Memory B cell (primary cell): ENCODE results near the gene ODAD2.

ENCODE experiments used
- ATAC-seq: fragments of 150-1000 bp; cut with Tn5 transposase; 2 replicates; pipeline ENCODE4 v1.10.0; 2021; ENCODE audit warnings: low read depth, mild to moderate bottlenecking, moderate library complexity
- DNase-seq, 2 donors: peaks; one replicate each; pipeline ENCODE4 v3.0.0; 2022; ENCODE audit warnings: low spot score in 2 of 2
- H3K27ac Mint-ChIP-seq: one replicate; pipeline ENCODE4 v1.8.0; 2022; ENCODE audit warnings: mild to moderate bottlenecking, moderate library complexity, mixed read lengths
- H3K27me3 Mint-ChIP-seq: one replicate; pipeline ENCODE4 v1.8.0; 2022; ENCODE audit warnings: mixed read lengths
- H3K36me3 Mint-ChIP-seq: one replicate; pipeline ENCODE4 v1.8.0; 2022; ENCODE audit warnings: mild to moderate bottlenecking, mixed read lengths
- H3K4me1 Mint-ChIP-seq: one replicate; pipeline ENCODE4 v1.8.0; 2022; ENCODE audit warnings: mixed read lengths
- H3K4me3 Mint-ChIP-seq: one replicate; pipeline ENCODE4 v1.8.0; 2022; ENCODE audit warnings: mild to moderate bottlenecking, moderate library complexity, mixed read lengths
- H3K9me3 Mint-ChIP-seq: one replicate; pipeline ENCODE4 v1.8.0; 2022; ENCODE audit warnings: mixed read lengths

ODAD2 gene

DNA sequence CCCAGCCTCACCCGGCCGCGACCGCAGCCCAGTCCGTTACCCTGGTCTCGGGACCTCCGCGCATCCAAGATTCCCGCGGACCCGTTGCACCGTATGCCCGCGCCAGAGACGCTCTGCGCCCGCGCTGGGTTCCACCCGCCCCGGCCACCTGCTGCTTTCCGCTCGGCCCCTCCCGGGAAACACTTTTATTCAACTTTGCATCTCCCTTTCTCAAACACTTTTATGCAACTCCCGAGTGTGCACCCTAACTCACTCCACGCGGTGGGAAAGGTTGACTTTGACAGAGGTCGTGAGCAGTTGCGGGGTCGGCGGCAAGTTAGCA is at the start of gene ODAD2:
TSS of gene ODAD2 (minus strand) at position 126 of the 322 bp plus-strand sequence. CDS start 3,937 bp downstream, outside the sequence.
- no peaks in the 10 kb centered on the region for H3K9me3 Mint-ChIP-seq
- peak within 1 kb of the TSS; percentile 14 for H3K27ac Mint-ChIP-seq
- H3K4me3 Mint-ChIP-seq = peak within 1 kb of the TSS; percentile 93
- ATAC-seq = no peak
- H3K36me3 Mint-ChIP-seq = peaks cover 1% of the 10 kb centered on the region
- peaks cover 22% of the 10 kb centered on the region for H3K27me3 Mint-ChIP-seq
- no peak for DNase-seq
- peaks cover 7% of the 10 kb centered on the region for H3K4me1 Mint-ChIP-seq

DNA sequence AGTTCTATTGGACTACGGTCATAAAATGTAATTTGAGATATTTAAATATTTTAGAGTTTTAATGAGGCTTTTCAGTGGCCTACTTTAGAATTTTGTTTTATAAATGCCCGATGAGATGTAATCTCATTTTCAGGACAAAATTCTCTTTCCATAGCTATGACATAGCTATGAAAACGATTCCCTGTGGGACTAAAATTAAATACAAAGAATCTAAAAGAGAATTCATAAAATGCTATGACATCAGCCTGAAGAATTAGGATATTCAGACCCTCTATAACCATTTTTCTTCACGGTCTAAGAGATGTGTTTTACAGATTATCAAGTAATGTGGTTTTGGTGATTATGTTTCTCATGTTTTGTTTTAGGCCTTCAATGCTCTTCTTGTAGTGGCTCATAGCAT is 48.2 kb upstream of the ODAD2 start:
- Mint-ChIP-seq H3K27ac (no peak overlapping the region), H3K4me3 (no peak overlapping the region), H3K36me3 (no peaks in the 10 kb centered on the region), H3K4me1 (no peaks in the 10 kb centered on the region), H3K9me3 (no peaks in the 10 kb centered on the region), H3K27me3 (no peaks in the 10 kb centered on the region)
- DNase-seq = no peak
- no peak for ATAC-seq

- Mint-ChIP-seq H3K27ac (no peak overlapping the region), H3K27me3 (no peaks in the 10 kb centered on the region), H3K4me3 (no peak overlapping the region), H3K36me3 (no peaks in the 10 kb centered on the region), H3K4me1 (no peaks in the 10 kb centered on the region), H3K9me3 (no peaks in the 10 kb centered on the region)
- ATAC-seq (no peak), DNase-seq (no peak)
Observed at GRCh38 chr10:28046579-28046978, 47.7 kb upstream of the ODAD2 start.

GRCh38 chr10:28043941-28044340 is 45.1 kb upstream of the ODAD2 start:
- H3K27ac Mint-ChIP-seq = no peak overlapping the region
- no peaks in the 10 kb centered on the region for H3K4me1 Mint-ChIP-seq
- no peaks in the 10 kb centered on the region for H3K27me3 Mint-ChIP-seq
- ATAC-seq = no peak
- no peak overlapping the region for H3K4me3 Mint-ChIP-seq
- H3K9me3 Mint-ChIP-seq = no peaks in the 10 kb centered on the region
- no peak for DNase-seq
- H3K36me3 Mint-ChIP-seq = no peaks in the 10 kb centered on the region

GRCh38 chr10:28036587-28036986 is 37.7 kb upstream of the ODAD2 start:
- DNase-seq (no peak), ATAC-seq (no peak)
- Mint-ChIP-seq H3K27me3 (peaks cover 2% of the 10 kb centered on the region), H3K9me3 (peaks cover 4% of the 10 kb centered on the region), H3K4me3 (no peak overlapping the region), H3K27ac (no peak overlapping the region), H3K36me3 (no peaks in the 10 kb centered on the region), H3K4me1 (no peaks in the 10 kb centered on the region)

GRCh38 chr10:28020993-28021982 is 22.4 kb upstream of the ODAD2 start:
- Mint-ChIP-seq H3K9me3 (peaks cover 1% of the 10 kb centered on the region), H3K27ac (no peak overlapping the region), H3K4me3 (no peak overlapping the region), H3K36me3 (no peaks in the 10 kb centered on the region), H3K4me1 (no peaks in the 10 kb centered on the region), H3K27me3 (peaks cover 13% of the 10 kb centered on the region)
- DNase-seq (no peak), ATAC-seq (no peak)

DNA sequence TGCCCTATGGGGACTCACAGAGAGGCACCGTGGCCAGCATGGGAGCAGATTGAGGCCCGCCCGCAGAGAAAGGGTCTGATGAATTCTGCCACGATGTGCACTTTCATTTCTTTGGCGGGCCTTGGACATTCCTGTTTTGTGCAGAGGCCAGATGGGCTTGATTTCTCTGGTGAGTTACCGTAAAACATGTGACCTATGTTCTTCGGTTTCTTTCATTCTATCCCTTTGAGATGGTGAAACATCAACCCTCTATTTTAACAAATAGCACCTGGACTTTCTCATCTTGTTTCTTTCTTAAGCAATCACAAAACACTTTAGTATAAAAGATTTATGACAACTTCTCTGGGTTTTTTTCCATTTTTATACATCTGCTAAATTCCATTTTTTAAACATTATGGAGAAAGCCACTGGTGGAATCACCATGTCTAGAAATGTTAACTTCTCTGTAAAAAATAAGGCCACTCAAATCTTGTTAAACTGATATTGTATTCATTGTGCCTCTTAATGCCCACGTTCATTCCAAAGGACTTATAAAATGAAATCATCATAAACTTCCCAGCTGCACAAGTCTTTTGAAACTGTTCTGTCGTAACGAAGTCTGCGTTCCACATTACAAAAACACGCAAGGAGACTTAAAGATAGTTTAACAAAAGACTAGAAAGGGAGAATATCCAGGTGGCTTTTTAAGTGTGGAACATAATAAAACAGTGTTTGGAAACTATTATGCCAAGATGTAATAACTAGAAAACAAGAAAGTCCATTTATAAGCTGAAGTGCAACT is 21.4 kb upstream of the ODAD2 start:
- no peak for DNase-seq
- ATAC-seq = no peak

DNA sequence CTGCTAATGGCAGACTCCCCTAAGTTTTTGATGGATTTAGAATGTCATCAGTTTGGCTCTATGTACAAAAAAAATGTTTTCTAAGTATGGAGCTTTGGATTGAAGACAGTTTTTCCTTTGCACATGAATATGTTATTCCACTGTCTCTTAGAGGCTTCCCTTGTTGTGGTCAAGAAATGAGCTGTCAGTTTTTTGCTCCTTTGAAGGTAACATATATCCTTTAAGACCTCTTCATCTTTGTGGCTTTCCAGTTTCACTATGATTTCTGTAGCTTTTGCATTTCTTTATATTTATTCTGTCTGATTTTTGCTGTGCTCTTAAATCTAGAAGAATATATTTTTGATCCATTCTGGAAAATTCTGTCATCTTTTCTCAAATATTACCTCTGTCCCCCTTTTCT is 15.8 kb upstream of the ODAD2 start:
- no peak for ATAC-seq
- Mint-ChIP-seq H3K4me3 (no peak overlapping the region), H3K4me1 (no peaks in the 10 kb centered on the region), H3K27ac (no peak overlapping the region), H3K9me3 (peaks cover 3% of the 10 kb centered on the region), H3K36me3 (no peaks in the 10 kb centered on the region), H3K27me3 (peaks cover 2% of the 10 kb centered on the region)
- DNase-seq = no peak

More for the DNA sequence above, 21.4 kb upstream of the ODAD2 start:
- Mint-ChIP-seq H3K4me1 (no peaks in the 10 kb centered on the region), H3K9me3 (no peaks in the 10 kb centered on the region), H3K4me3 (no peak overlapping the region), H3K36me3 (no peaks in the 10 kb centered on the region), H3K27me3 (peaks cover 7% of the 10 kb centered on the region), H3K27ac (no peak overlapping the region)

DNA sequence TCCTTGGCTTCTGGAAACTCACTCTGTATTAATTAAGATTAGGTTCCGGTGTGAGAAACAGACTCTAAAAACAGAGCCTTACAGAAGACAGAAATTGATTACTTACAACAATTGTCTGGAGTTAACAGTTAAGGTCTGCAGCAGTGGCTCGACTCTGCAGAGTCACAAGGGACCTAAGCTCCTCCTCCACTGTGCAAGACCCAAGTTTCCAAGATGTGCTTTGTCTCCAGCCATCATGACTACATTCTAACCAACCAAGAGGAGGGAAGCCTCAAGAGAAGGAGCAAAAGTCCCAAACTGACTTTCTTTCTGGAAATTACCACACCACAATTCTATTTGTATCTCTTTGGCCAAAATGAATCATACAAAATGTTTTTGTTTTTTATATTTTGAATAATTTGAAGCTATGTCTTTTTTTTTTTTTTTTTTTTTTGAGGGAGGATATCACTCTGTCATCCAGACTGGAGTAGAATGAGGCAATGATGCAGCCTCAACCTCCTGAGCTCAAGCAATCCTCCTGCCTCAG is 14.2 kb upstream of the ODAD2 start:
- no peak for ATAC-seq
- Mint-ChIP-seq H3K27me3 (peaks cover 1% of the 10 kb centered on the region), H3K4me1 (no peaks in the 10 kb centered on the region), H3K4me3 (no peak overlapping the region), H3K27ac (no peak overlapping the region), H3K36me3 (no peaks in the 10 kb centered on the region), H3K9me3 (peaks cover 3% of the 10 kb centered on the region)
- DNase-seq = no peak

DNA sequence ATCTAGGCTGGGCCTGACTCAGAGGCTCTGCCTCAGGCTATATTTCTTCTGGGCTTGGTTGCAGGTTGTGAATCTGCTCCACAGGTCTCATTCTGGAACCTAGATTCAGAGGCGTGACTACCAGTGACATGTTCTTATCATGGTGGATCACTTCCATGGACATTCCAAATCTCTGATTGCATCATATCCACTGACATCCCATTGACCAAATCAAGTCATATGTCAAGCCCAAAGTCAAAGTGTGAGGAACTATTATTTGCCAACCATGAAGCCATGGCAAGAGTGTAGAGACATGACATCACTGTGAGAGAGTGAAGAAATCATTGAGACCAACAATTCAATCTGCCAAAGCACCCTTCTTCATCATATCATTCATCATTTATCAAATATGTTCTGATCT is 11.9 kb upstream of the ODAD2 start:
- Mint-ChIP-seq H3K9me3 (peaks cover 3% of the 10 kb centered on the region), H3K27ac (no peak overlapping the region), H3K27me3 (peaks cover 1% of the 10 kb centered on the region), H3K4me1 (no peaks in the 10 kb centered on the region), H3K4me3 (no peak overlapping the region), H3K36me3 (no peaks in the 10 kb centered on the region)
- ATAC-seq = no peak
- no peak for DNase-seq

DNA sequence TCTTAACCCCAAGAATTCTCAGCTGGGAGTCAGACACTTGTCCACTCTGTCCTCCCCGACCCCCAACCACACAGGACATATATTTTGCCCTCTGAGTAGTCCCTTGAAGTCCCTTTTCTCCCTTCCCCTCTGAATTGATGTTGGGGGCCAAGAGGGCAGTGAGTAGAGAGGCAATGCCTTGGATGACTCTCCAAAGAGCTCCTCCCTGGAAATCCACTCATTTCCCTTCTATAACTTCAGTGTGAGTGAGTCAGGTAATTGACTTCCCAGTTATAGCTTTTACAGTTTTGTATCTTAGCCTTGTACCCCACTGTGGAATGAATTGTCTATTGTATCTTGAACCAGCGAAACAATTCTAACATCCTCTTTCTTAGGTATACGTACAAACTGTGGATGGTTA is 9.2 kb upstream of the ODAD2 start:
- H3K36me3 Mint-ChIP-seq = no peaks in the 10 kb centered on the region
- H3K4me1 Mint-ChIP-seq = no peaks in the 10 kb centered on the region
- no peak for DNase-seq
- ATAC-seq = no peak
- no peak overlapping the region for H3K27ac Mint-ChIP-seq
- H3K4me3 Mint-ChIP-seq = no peak overlapping the region
- H3K9me3 Mint-ChIP-seq = no peaks in the 10 kb centered on the region
- H3K27me3 Mint-ChIP-seq = peaks cover 7% of the 10 kb centered on the region

DNA sequence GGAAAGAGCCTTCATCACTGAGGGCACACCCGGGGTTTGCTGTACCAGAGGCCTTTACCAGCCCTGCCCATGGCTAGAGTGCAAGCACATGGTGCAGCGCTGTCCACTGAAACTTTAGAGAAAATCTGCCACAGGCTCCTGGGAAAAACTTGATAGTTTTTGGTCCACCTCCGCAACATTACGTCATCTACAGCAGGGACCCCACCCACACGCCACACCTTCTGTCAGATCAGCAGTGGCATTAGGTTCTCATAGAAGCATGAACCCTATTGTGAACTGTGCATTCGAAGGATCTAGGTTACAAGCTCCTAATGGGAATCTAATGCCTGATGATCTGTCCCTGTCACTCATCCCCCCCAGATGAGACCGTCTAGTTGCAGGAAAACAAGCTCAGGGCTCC is 2.5 kb upstream of the ODAD2 start:
- peaks cover 7% of the 10 kb centered on the region for H3K4me1 Mint-ChIP-seq
- peaks cover 1% of the 10 kb centered on the region for H3K36me3 Mint-ChIP-seq
- H3K27me3 Mint-ChIP-seq = peaks cover 26% of the 10 kb centered on the region
- DNase-seq = no peak
- no peak overlapping the region for H3K27ac Mint-ChIP-seq
- ATAC-seq = no peak
- no peak overlapping the region for H3K4me3 Mint-ChIP-seq
- no peaks in the 10 kb centered on the region for H3K9me3 Mint-ChIP-seq

DNA sequence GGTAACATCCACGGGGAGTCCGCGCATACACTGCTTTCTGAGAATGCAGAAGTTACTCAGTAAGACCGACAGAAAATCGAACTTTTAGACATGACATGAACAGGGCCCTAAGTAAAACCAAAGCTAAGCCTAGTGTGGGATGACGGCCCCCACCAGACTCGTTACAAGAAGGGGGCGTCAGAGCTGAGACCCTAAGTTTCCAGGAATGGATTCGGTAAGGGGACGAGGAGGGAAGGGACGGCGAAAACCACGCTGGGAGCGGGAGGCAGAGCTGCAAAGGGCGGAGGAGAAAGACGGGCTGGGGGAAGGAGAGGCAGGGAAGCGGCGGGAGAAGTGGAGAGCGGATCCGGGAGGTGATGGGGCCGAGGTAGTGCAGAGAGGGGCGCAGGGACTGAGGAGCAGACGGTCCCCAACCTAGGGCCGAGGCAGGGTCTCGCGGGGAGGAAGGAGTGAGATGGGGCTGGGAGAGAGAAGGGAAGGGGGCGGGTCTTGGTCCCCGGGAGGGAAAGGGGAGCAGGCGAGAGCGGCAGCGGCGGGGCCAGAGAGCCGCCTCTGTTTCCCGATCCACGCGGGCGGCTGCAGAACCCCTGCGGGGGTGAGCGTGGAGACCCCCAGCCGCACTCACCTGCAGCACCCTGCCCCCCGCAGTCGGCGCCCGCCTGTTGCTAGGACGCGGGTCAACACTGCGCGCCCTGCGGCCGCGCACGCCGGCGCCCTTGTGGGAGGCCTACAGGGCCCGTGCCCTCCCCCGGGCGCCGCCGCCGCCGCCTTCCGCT is 513 bp downstream of the ODAD2 start:
- H3K9me3 Mint-ChIP-seq = no peaks in the 10 kb centered on the region
- H3K27me3 Mint-ChIP-seq = peaks cover 22% of the 10 kb centered on the region
- peak; percentile 3 to 14 for DNase-seq
- peak; percentile 56 for ATAC-seq
- peaks cover 7% of the 10 kb centered on the region for H3K4me1 Mint-ChIP-seq
- H3K36me3 Mint-ChIP-seq = peaks cover 1% of the 10 kb centered on the region
- peak overlapping the region; percentile 14 for H3K27ac Mint-ChIP-seq
- peak overlapping the region; percentile 93 for H3K4me3 Mint-ChIP-seq

DNA sequence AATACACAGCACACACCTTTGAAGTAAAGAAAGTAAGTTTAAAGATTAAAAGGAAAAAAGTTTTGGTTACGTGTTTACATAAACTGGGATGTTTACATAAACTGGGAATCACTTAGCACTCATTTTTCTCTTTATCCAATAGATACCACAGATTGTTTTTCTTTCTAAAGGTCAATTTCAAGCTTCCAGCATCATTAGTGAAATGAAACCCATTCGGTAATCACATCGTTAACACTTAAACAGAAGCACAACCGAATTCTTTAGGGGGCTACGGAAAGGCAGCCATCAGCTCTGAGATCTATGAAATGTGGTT is 1.1 kb downstream of the ODAD2 start:
- H3K36me3 Mint-ChIP-seq = peaks cover 1% of the 10 kb centered on the region
- H3K9me3 Mint-ChIP-seq = no peaks in the 10 kb centered on the region
- no peak for DNase-seq
- peaks cover 7% of the 10 kb centered on the region for H3K4me1 Mint-ChIP-seq
- H3K27me3 Mint-ChIP-seq = peaks cover 20% of the 10 kb centered on the region
- H3K27ac Mint-ChIP-seq = peak overlapping the region; percentile 14
- H3K4me3 Mint-ChIP-seq = peak overlapping the region; percentile 93
- ATAC-seq = no peak
